PFSK-1 (cell line): ENCODE data around the gene TGIF1.

ENCODE experiments used
- FOXP2 ChIP-seq: optimal IDR thresholded peaks from 2 replicates; pipeline ENCODE3; 2011; ENCODE audit warnings: borderline replicate concordance, control low read depth, inconsistent platforms; ENCODE audit not compliant: insufficient read depth; ENCODE audit errors: extremely low read length, extremely low read depth
- POLR2AphosphoS5 ChIP-seq: IDR thresholded peaks from 2 replicates; pipeline ENCODE4 v1.6.1; 2012; ENCODE audit warnings: low read depth, mild to moderate bottlenecking, control low read depth, low read length, moderate library complexity
- REST ChIP-seq, 2 experiments: IDR thresholded peaks; 2 replicates each; pipeline versions ENCODE4 v1.6.1 to v1.8.0; 2011 to 2012; ENCODE audit warnings: low read depth in 2 of 2, low read length in 2 of 2, control low read depth in 1 of 2, inconsistent platforms in 1 of 2, mild to moderate bottlenecking in 1 of 2, moderate library complexity in 1 of 2; ENCODE audit not compliant: insufficient read depth in 1 of 2
- SIN3A ChIP-seq: IDR thresholded peaks from 2 replicates; pipeline ENCODE4 v1.6.1; 2012; ENCODE audit warnings: mild to moderate bottlenecking, low read length, moderate library complexity, borderline replicate concordance; ENCODE audit not compliant: insufficient read depth
- TAF1 ChIP-seq: IDR thresholded peaks from 2 replicates; pipeline ENCODE4 v1.6.1; 2012; ENCODE audit warnings: low read length, control low read depth, borderline replicate concordance; ENCODE audit not compliant: insufficient read depth

TGIF1 gene

GRCh38 chr18:3500016-3500415, 50.0 kb downstream of the TGIF1 start:
- no peak for TF ChIP-seq TAF1
- no peak for TF ChIP-seq FOXP2
- no peak for TF ChIP-seq SIN3A
- TF ChIP-seq POLR2AphosphoS5, result no peak
- TF ChIP-seq REST (IDR thresholded peaks at IDR 0.05; ENCODE audit: insufficient read depth in 1 of 2, low read depth in 2 of 2, low read length in 2 of 2), result no peak

GRCh38 chr18:3502650-3503049, 52.7 kb downstream of the TGIF1 start:
- no peak for TF ChIP-seq FOXP2

- TF ChIP-seq FOXP2 (no peak), TAF1 (no peak), REST (IDR thresholded peaks at IDR 0.05; ENCODE audit: insufficient read depth in 1 of 2, low read depth in 2 of 2, low read length in 2 of 2) (no peak), POLR2AphosphoS5 (no peak), SIN3A (no peak)
These were observed 54.7 kb downstream of the TGIF1 start for GRCh38 chr18:3504637-3505036.

- TF ChIP-seq FOXP2, result no peak
- no peak for TF ChIP-seq REST (IDR thresholded peaks at IDR 0.05; ENCODE audit: insufficient read depth in 1 of 2, low read depth in 2 of 2, low read length in 2 of 2)
- no peak for TF ChIP-seq TAF1
- TF ChIP-seq POLR2AphosphoS5, result no peak
- TF ChIP-seq SIN3A, result no peak
These were observed 58.9 kb downstream of the TGIF1 start for GRCh38 chr18:3508576-3509549.
